SJSA1 (cell line): ENCODE data around the gene GDPD5. TPM values are rescaled to one million over a fixed set of nuclear protein-coding genes. Genes with fewer than 3 reads are reported as not detected.
"Not testable (repeated sequence)": the region's sequence is repeated elsewhere in the genome, so short reads cannot be mapped to it uniquely, and the experiment has no call there.

ENCODE experiments used
- DNase-seq, 2 experiments: peaks; one replicate each; pipeline ENCODE4 v3.0.0-alpha.2; 2015 to 2020; ENCODE audit warnings: low spot score in 2 of 2, low read depth in 1 of 2
- H3K27ac ChIP-seq: fragments of 250-450 bp; sonication (Bioruptor Pico); 2 replicates; pipeline ENCODE4 v1.5.1; 2020; ENCODE audit warnings: mild to moderate bottlenecking, moderate library complexity
- H3K27me3 ChIP-seq: fragments of 250-450 bp; sonication (Bioruptor Pico); replicated peaks from 2 replicates; pipeline ENCODE4 v1.5.1; 2020; ENCODE audit warnings: mild to moderate bottlenecking, moderate library complexity
- H3K36me3 ChIP-seq: fragments of 250-450 bp; sonication (Bioruptor Pico); 2 replicates; pipeline ENCODE4 v1.5.1; 2020; ENCODE audit warnings: mild to moderate bottlenecking
- H3K4me1 ChIP-seq: fragments of 250-450 bp; sonication (Bioruptor Pico); replicated peaks from 2 replicates; pipeline ENCODE4 v1.6.1; 2021; ENCODE audit warnings: mild to moderate bottlenecking
- H3K4me3 ChIP-seq: fragments of 250-450 bp; sonication (Bioruptor Pico); 2 replicates; pipeline ENCODE4 v1.5.1; 2020; ENCODE audit warnings: mild to moderate bottlenecking
- H3K9me3 ChIP-seq: fragments of 250-450 bp; sonication (Bioruptor Pico); replicated peaks from 2 replicates; pipeline ENCODE4 v1.5.1; 2020; ENCODE audit warnings: mild to moderate bottlenecking
- total RNA-seq: library from RNA; depleted of rRNA; stranded (reverse); fragments of >200 nt; shearing (Covaris generic); gene quantifications from 2 replicates; pipeline ENCODE4 v1.2.3, GENCODE V29; 2014

The GDPD5 gene
- total RNA-seq, 1 experiment from 2014 or later = 2.5 TPM

DNA sequence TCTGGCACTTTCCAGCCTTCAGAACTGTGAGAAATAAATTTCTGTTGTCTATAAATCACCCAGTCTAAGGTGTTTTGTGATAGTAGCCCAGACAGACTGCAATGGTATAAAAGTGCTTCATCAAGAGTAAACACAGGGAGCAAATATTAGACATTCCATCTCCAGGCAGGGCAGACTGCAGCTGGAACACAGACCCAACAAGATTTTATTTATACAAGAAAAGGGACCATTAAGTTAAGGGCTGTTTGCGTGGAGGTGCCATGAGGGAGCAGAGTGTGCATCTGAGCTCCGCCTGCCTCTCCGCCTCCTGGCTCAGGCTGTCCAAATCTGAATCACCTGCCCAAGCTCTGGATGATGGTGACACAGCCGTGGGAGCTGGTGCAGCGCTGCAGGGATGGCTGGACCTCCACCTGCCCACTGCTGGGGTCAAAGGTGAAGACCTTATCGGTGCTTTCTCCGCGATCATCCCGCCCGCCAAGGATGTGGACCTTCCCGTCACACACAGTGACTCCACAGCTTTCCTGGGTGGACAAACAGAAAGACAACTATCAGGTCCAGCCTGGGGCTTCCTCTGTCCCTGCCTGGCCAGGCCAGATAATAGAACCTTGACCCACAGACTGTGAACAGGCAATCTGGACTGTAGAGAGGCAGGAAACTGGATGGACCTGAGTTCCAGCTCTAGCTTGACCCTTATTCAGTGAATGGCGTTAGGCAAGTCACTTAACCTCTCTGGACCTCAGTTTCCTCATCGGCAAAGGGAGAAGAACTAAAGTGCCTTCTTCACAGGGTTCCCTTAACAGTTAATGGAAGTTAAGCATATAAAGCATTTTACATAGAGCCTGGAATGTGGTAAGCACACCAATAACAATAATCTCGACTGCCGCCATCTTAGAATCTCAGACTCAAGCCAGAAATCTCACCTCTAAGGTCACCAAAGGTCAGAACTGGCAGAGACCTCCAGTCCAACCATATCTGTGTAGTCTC is 103.2 kb downstream of the GDPD5 start:
- DNase-seq = no peak
- Histone ChIP-seq H3K4me1 (peaks cover 11% of the 10 kb centered on the region), H3K27me3 (no peaks in the 10 kb centered on the region), H3K36me3 (no peaks in the 10 kb centered on the region), H3K9me3 (no peaks in the 10 kb centered on the region), H3K27ac (no peak overlapping the region), H3K4me3 (no peak overlapping the region)

GRCh38 chr11:75421902-75422247 is 103.9 kb downstream of the GDPD5 start:
- Histone ChIP-seq H3K4me1 (peaks cover 11% of the 10 kb centered on the region), H3K9me3 (no peaks in the 10 kb centered on the region), H3K36me3 (no peaks in the 10 kb centered on the region), H3K27me3 (no peaks in the 10 kb centered on the region), H3K4me3 (no peak overlapping the region), H3K27ac (no peak overlapping the region)
- no peak for DNase-seq

DNA sequence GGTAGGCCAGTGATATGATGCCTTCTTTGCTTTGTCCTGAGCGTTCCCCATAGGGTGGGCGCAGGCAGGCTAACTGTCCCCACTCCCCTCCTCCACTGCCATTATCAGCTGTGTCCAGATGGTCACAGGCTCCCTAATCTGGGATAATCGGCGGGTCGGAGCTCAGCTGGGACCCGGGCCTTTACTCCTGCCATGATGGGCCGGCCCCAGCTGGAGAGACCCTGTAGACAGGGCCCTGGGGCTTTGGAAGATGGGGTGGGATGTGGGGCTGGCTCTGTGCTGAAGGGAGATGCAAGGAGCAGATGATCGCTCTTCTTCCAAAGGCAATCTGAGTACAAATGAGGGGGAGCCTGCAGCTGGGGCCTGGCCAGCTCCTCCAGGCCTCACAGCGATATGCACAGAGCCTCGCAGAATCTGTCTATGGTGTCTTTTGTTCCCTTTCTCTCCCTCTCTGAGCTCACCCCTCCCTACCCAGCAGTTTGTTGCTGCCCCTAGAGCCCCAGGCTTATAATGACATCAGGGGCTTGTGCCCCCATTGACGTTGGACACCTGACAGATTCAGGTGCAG is 104.6 kb downstream of the GDPD5 start:
- DNase-seq = no peak
- Histone ChIP-seq H3K27ac (no peak overlapping the region), H3K4me3 (no peak overlapping the region), H3K9me3 (no peaks in the 10 kb centered on the region), H3K36me3 (no peaks in the 10 kb centered on the region), H3K4me1 (peaks cover 11% of the 10 kb centered on the region), H3K27me3 (no peaks in the 10 kb centered on the region)

DNA sequence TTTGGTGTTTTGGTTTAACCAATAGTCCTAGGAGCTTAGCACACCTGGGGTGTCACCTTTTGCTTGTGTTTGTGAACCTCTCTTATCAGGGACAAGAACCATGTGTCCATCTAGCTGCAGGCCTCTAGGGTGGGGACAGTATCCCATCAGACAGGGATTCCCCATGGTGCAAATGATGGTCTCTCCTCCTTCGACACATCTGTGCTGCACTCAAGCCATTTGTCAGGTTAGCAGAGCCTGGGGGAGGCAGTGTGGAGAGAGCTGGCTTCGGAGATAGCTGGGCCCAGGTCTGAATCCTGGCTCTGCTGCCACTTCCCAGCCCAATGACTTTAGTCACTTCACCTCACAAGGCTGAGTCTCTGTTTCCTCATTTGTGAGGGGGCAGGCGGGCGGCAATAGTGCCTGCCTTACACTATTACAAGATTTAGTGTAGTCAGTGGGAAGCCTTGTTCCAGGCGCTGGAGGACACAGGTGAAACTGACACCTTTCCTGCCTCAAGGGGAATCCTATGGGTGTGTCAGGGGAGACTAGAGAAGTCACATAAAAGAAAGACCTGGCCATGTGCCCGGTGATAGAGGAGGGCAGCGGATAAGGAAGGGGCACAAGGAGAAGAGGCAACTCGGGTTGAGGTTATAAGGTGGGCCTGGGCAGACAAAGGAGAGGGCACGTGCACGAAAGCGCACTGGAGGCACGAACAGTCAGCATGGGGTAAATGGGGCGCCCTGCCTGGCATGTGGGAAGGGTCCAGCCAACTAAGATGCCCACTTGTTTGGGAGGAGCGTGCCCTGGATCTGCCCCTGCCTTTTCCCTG is 105.3 kb downstream of the GDPD5 start:
- no peak overlapping the region for H3K27ac ChIP-seq

DNA sequence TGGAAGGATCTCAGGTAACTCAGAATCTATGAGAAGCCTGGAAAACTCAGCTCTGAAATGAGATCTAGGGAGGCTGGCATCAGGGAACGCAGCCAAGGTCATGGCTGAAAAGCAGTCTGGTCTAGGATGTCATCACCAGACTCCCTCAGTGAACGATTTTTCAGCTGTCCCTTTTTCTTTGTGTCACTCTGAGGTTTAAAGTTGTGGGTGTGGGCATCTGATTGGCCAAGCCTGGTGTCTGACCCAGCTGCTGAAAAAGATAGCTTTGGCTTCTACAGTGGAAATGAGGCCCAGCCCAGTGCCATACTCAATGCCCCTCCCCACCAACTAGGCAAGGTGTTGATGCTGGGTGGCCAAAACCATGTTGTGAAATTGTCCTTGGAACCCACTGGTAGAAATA is 111.9 kb downstream of the GDPD5 start:
- H3K36me3 ChIP-seq = no peaks in the 10 kb centered on the region
- H3K9me3 ChIP-seq = no peaks in the 10 kb centered on the region
- no peaks in the 10 kb centered on the region for H3K27me3 ChIP-seq
- H3K4me1 ChIP-seq = peaks cover 7% of the 10 kb centered on the region
- H3K27ac ChIP-seq = no peak overlapping the region
- DNase-seq = no peak
- no peak overlapping the region for H3K4me3 ChIP-seq

More for the DNA sequence above, 105.3 kb downstream of the GDPD5 start:
- no peaks in the 10 kb centered on the region for H3K27me3 ChIP-seq
- H3K9me3 ChIP-seq = no peaks in the 10 kb centered on the region
- no peaks in the 10 kb centered on the region for H3K36me3 ChIP-seq
- no peak overlapping the region for H3K4me3 ChIP-seq
- DNase-seq = no peak
- H3K4me1 ChIP-seq = peaks cover 11% of the 10 kb centered on the region

DNA sequence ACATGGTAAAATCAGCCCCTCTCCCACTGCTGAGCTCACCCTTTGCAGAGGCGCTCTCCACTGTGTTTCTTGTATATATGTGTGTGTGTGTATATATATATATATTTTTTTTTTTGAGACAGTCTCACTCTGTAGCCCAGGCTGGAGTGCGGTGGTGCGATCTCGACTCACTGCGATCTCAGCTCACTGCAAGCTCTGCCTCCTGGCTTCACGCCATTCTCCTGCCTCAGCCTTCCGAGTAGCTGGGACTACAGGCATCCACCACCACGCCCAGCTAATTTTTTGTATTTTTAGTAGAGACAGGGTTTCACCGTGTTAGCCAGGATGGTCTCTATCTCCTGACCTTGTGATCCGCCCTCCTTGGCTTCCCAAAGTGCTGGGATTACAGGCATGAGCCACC is 112.6 kb downstream of the GDPD5 start:
- not testable (repeated sequence) for H3K27ac ChIP-seq, H3K9me3 ChIP-seq, DNase-seq, H3K4me3 ChIP-seq, H3K4me1 ChIP-seq, H3K36me3 ChIP-seq, H3K27me3 ChIP-seq

DNA sequence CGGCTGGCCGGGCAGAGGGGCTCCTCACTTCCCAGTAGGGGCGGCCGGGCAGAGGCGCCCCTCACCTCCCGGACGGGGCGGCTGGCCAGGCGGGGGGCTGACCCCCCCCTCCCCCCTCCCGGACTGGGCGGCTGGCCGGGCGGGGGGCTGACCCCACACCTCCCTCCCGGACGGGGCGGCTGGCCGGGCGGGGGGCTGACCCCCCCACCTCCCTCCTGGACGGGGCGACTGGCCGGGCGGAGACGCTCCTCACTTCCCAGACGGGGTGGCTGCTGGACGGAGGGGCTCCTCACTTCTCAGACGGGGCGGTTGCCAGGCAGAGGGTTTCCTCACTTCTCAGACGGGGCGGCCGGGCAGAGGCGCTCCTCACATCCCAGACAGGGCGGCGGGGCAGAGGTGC is 115.8 kb downstream of the GDPD5 start:
- H3K4me3 ChIP-seq, DNase-seq, H3K9me3 ChIP-seq, H3K27me3 ChIP-seq, H3K4me1 ChIP-seq, H3K27ac ChIP-seq: not testable (repeated sequence)
- peaks cover 35% of the 10 kb centered on the region for H3K36me3 ChIP-seq

DNA sequence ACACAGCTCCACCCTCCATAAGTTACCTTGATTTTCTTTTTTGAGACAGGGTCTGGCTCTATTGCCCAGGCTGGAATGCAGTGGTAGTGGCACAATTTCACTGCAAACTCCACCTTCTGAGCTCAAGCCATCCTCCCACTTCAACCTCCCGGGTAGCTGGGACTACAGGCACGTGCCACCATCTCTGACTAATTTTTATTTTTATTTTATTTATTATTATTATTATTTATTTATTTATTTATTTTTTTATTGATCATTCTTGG is 116.9 kb downstream of the GDPD5 start:
- H3K9me3 ChIP-seq = no peaks in the 10 kb centered on the region
- H3K36me3 ChIP-seq = peaks cover 46% of the 10 kb centered on the region
- no peak overlapping the region for H3K4me3 ChIP-seq
- DNase-seq = no peak
- H3K4me1 ChIP-seq = no peaks in the 10 kb centered on the region
- H3K27me3 ChIP-seq = no peaks in the 10 kb centered on the region
- H3K27ac ChIP-seq = no peak overlapping the region

GRCh38 chr11:75406338-75406777 is 119.4 kb downstream of the GDPD5 start:
- peaks cover 71% of the 10 kb centered on the region for H3K36me3 ChIP-seq
- H3K4me3 ChIP-seq = no peak overlapping the region
- H3K4me1 ChIP-seq = no peaks in the 10 kb centered on the region
- no peaks in the 10 kb centered on the region for H3K9me3 ChIP-seq
- no peaks in the 10 kb centered on the region for H3K27me3 ChIP-seq
- H3K27ac ChIP-seq = no peak overlapping the region
- DNase-seq = no peak

DNA sequence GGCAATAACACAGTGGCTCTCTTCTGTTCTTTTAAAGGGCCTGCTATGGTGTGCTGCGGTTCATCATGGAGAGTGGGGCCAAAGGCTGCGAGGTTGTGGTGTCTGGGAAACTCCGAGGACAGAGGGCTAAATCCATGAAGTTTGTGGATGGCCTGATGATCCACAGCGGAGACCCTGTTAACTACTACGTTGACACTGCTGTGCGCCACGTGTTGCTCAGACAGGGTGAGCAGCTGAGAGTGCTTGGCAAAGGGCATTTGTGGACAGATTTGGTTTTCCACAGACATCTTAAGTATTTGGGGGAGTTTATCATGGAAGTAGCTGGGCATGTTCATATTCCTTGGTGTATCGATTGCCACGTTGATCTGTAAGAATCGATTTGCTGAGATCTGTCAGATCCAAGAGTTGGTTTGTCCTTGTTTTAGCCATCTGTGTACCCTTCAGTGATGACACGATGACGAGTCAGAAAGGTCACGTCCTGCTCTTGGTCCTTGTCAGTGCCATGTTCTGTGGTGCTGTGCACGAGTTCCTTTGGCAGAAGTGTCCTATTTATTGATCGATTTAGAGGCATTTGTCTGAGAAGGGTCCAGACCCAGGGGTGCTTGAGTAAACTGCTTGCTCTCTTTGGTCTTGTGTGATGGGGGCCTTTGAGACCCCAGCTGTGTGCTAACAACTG is 121.6 kb downstream of the GDPD5 start:
- no peak overlapping the region for H3K27ac ChIP-seq
- H3K36me3 ChIP-seq = peaks cover 91% of the 10 kb centered on the region
- H3K4me1 ChIP-seq = no peaks in the 10 kb centered on the region
- no peak for DNase-seq
- no peaks in the 10 kb centered on the region for H3K27me3 ChIP-seq
- H3K9me3 ChIP-seq = no peaks in the 10 kb centered on the region
- H3K4me3 ChIP-seq = no peak overlapping the region

GRCh38 chr11:75403037-75403436 is 122.7 kb downstream of the GDPD5 start:
- no peak overlapping the region for H3K4me3 ChIP-seq
- peaks cover 83% of the 10 kb centered on the region for H3K36me3 ChIP-seq
- H3K27ac ChIP-seq = no peak overlapping the region
- no peaks in the 10 kb centered on the region for H3K4me1 ChIP-seq
- DNase-seq = no peak
- H3K9me3 ChIP-seq = no peaks in the 10 kb centered on the region
- H3K27me3 ChIP-seq = no peaks in the 10 kb centered on the region

DNA sequence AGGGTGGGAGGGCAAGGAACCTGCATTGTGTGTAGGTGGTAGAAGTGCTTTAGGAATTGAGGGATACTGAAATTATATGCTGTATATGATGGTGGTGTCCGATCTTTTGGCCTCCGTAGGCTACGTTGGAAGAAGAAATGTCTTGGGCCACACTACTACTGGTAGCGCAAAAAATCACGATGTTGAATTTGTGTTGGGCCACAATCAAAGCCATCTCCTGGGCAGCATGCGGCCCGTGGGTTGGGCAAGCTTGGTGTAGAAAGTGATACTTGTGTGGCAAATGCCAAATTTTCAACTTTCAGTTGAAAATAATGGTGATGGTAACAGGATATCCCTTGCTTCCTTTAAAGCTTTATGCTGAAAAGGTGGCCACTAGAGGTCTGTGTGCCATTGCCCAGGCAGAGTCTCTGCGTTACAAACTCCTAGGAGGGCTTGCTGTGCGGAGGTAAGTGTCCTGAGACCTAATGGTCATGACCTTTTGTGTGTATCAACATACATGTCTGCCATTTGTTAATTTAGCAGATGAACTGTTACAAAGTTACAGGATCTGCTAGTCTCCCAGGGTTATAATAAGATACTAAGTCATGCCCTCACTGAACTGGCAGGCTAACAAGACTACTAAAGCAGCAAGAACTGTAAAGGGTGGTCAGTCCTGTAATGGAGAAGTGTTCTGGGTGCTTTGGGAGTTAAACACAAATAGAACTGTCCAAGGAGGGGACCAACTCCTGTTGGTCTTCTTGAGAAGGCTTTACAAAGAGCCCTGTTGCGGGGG is 123.6 kb downstream of the GDPD5 start:
- Histone ChIP-seq H3K36me3 (peaks cover 76% of the 10 kb centered on the region), H3K9me3 (no peaks in the 10 kb centered on the region), H3K4me3 (no peak overlapping the region), H3K27ac (no peak overlapping the region), H3K4me1 (no peaks in the 10 kb centered on the region), H3K27me3 (no peaks in the 10 kb centered on the region)
- DNase-seq = no peak
